IPS-18a (cell line): ENCODE data around the gene HMCN1.

ENCODE experiments used
- H3K27ac ChIP-seq: one replicate; pipeline ENCODE4 v1.5.1; 2013; ENCODE audit warnings: low read length
- H3K27me3 ChIP-seq: one replicate; pipeline ENCODE4 v1.6.1; 2013; ENCODE audit warnings: mild to moderate bottlenecking, low read length; ENCODE audit not compliant: control insufficient read depth, insufficient read depth
- H3K36me3 ChIP-seq: one replicate; pipeline ENCODE4 v1.6.1; 2013; ENCODE audit warnings: low read depth, low read length; ENCODE audit not compliant: control insufficient read depth
- H3K4me1 ChIP-seq: one replicate; pipeline ENCODE4 v1.6.1; 2013; ENCODE audit warnings: low read depth, low read length; ENCODE audit not compliant: control insufficient read depth
- H3K4me3 ChIP-seq: one replicate; pipeline ENCODE4 v1.5.1; 2013; ENCODE audit warnings: low read length
- H3K9ac ChIP-seq: one replicate; pipeline ENCODE4 v1.6.1; 2013; ENCODE audit warnings: mild to moderate bottlenecking, low read length, moderate library complexity
- H3K9me3 ChIP-seq: one replicate; pipeline ENCODE4 v1.6.1; 2013; ENCODE audit warnings: low read depth, low read length; ENCODE audit not compliant: control insufficient read depth

HMCN1 gene

DNA sequence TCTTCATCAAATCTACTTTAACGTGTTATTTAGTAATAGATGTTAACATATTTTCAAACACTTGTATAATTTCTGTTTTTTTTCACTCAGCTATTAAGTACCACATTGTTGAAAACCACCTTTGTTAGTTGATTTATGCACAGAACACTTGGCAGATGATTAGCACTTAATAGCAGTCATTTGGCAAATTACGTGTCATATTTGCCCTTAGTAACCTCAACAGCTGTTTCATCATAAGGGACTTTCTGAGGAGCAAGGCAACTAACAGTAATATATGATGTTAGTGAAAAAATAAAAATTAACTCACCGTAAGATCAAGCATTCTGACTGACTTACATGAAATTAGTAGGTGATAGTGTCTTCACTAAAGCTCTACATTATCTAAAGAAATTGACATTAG is 186.4 kb downstream of the HMCN1 start:
- Histone ChIP-seq H3K27me3 (no peaks in the 10 kb centered on the region), H3K9me3 (no peaks in the 10 kb centered on the region), H3K4me1 (peaks cover 8% of the 10 kb centered on the region), H3K4me3 (no peak overlapping the region), H3K9ac (no peak overlapping the region), H3K27ac (no peak overlapping the region), H3K36me3 (no peaks in the 10 kb centered on the region)

DNA sequence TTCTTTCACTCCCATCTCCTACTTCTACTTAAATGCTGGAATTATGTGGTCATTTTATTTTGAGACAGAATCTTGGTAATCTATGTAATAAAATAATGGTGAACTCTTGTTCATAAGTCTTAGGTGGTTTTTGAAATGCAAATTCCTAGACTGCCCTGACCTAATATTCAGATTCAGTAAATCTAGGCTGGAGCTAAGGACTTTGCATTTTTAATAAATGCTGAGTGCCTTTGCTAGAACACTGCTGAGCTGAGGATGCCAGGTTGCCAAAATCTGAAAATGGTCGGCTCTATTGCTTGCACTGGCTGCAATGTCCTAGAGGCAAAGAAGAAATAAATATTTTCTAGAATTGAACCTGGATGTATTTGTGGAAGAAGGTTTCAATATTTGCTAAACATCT is 187.4 kb downstream of the HMCN1 start:
- Histone ChIP-seq H3K4me1 (peaks cover 8% of the 10 kb centered on the region), H3K27ac (no peak overlapping the region), H3K36me3 (no peaks in the 10 kb centered on the region), H3K9me3 (no peaks in the 10 kb centered on the region), H3K9ac (no peak overlapping the region), H3K27me3 (no peaks in the 10 kb centered on the region), H3K4me3 (no peak overlapping the region)

DNA sequence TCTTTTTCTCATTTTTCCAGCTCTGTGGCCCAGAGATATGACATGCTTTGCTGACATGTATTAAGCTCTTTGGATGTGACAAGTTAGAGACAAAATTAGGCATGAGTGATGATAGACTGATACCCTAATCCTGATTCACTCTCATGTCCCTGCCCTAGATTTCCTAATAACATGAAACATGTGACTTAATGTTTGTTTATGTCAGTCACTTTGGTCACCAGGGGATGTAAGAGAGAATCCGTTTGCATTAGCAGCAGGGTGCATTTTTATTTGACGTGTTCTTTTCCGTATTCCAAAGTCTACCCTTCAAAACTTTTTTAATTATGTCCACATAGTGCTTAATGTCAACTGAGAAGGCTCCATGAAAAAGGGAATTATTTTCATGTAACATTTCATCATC is 192.4 kb downstream of the HMCN1 start:
- no peaks in the 10 kb centered on the region for H3K27me3 ChIP-seq
- H3K9ac ChIP-seq = no peak overlapping the region
- H3K4me1 ChIP-seq = peaks cover 5% of the 10 kb centered on the region
- H3K36me3 ChIP-seq = no peaks in the 10 kb centered on the region
- no peaks in the 10 kb centered on the region for H3K9me3 ChIP-seq
- H3K27ac ChIP-seq = no peak overlapping the region
- no peak overlapping the region for H3K4me3 ChIP-seq

GRCh38 chr1:185929776-185930175 is 195.6 kb downstream of the HMCN1 start:
- no peaks in the 10 kb centered on the region for H3K27me3 ChIP-seq
- H3K36me3 ChIP-seq = no peaks in the 10 kb centered on the region
- no peak overlapping the region for H3K4me3 ChIP-seq
- H3K27ac ChIP-seq = no peak overlapping the region
- no peaks in the 10 kb centered on the region for H3K9me3 ChIP-seq
- H3K9ac ChIP-seq = no peak overlapping the region
- H3K4me1 ChIP-seq = peaks cover 2% of the 10 kb centered on the region

DNA sequence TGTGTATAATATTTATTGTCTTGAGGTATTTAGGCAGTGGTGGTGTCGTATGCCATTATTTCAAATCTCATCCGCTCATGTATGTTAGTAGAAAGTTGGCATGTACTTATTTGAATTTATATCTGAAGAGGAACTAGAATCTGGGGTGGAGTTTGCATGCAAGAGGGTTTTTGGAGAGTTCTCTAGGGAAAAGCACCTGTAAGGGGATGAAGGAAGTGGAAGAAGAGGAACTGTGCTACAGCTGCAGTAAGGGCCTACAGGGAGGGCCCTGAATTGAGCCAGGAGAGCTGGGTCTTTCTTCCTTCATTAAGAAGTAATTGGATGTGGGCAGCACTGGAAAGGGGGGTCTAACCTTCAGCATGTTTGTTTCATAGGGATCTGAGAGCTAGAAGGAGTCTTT is 197.2 kb downstream of the HMCN1 start:
- no peaks in the 10 kb centered on the region for H3K9me3 ChIP-seq
- no peaks in the 10 kb centered on the region for H3K36me3 ChIP-seq
- H3K4me1 ChIP-seq = peaks cover 2% of the 10 kb centered on the region
- no peak overlapping the region for H3K4me3 ChIP-seq
- no peaks in the 10 kb centered on the region for H3K27me3 ChIP-seq
- H3K9ac ChIP-seq = no peak overlapping the region
- no peak overlapping the region for H3K27ac ChIP-seq

DNA sequence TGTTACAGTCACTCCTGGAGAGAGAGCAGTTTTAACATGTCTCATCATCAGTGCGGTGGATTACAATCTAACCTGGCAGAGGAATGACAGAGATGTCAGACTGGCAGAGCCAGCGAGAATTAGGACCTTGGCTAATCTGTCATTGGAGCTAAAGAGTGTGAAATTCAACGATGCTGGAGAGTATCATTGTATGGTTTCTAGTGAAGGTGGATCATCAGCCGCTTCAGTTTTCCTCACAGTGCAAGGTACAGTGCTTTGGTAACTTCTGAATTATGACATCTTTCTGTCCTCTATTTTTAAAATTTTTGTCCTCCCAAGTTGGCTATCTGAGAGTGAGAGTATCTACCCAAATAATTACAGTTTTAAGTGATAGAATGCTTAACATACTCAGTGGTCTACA is 199.4 kb downstream of the HMCN1 start:
- Histone ChIP-seq H3K4me1 (peaks cover 3% of the 10 kb centered on the region), H3K27ac (no peak overlapping the region), H3K9me3 (no peaks in the 10 kb centered on the region), H3K9ac (no peak overlapping the region), H3K36me3 (no peaks in the 10 kb centered on the region), H3K27me3 (no peaks in the 10 kb centered on the region), H3K4me3 (no peak overlapping the region)

DNA sequence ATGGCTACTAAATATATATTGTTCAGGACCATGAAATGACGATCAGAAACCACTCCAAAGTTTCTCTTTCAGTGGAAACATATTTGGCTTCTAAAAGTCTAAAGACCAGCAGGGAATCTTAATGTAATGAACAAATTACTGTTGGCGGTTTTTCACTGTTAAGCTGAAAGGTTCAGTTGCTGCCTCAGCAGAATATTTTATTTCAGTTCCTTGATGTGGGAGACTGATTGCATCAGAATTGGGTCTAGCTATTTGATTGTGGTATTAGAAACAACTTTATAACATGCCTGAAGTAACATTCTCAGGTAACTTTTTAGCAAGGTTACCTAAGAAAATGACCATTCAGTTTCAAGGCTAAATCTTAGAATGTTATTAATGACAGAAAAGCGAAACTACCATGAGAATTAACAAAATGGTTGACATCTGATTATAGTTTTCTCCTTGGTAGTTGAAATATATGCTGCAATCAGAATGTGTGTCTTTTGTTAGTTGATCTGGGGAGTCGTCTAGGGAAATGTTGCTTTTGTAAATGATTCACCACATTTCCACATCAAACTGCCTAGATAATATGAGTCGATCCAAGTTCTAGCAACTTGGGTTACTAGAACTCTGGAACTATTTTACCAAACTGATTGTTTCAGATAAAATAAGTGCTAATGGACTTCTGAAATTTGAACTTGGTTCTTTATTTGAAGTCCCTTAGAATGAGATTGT is 200.4 kb downstream of the HMCN1 start:
- Histone ChIP-seq H3K9ac (no peak overlapping the region), H3K4me3 (no peak overlapping the region), H3K4me1 (peaks cover 13% of the 10 kb centered on the region), H3K36me3 (no peaks in the 10 kb centered on the region), H3K27ac (no peak overlapping the region), H3K9me3 (no peaks in the 10 kb centered on the region), H3K27me3 (no peaks in the 10 kb centered on the region)

GRCh38 chr1:185935360-185935759 is 201.2 kb downstream of the HMCN1 start:
- H3K9me3 ChIP-seq = no peaks in the 10 kb centered on the region
- H3K36me3 ChIP-seq = no peaks in the 10 kb centered on the region
- H3K27ac ChIP-seq = no peak overlapping the region
- H3K4me1 ChIP-seq = peaks cover 13% of the 10 kb centered on the region
- H3K27me3 ChIP-seq = no peaks in the 10 kb centered on the region
- no peak overlapping the region for H3K9ac ChIP-seq
- no peak overlapping the region for H3K4me3 ChIP-seq

- Histone ChIP-seq H3K9me3 (no peaks in the 10 kb centered on the region), H3K4me1 (peaks cover 13% of the 10 kb centered on the region), H3K4me3 (no peak overlapping the region), H3K27ac (no peak overlapping the region), H3K27me3 (no peaks in the 10 kb centered on the region), H3K36me3 (no peaks in the 10 kb centered on the region), H3K9ac (no peak overlapping the region)
These were observed 202.4 kb downstream of the HMCN1 start for GRCh38 chr1:185936641-185937040.

GRCh38 chr1:185938396-185938795 is 204.2 kb downstream of the HMCN1 start:
- no peak overlapping the region for H3K9ac ChIP-seq
- no peak overlapping the region for H3K27ac ChIP-seq
- H3K36me3 ChIP-seq = no peaks in the 10 kb centered on the region
- no peaks in the 10 kb centered on the region for H3K9me3 ChIP-seq
- peaks cover 13% of the 10 kb centered on the region for H3K4me1 ChIP-seq
- H3K4me3 ChIP-seq = no peak overlapping the region
- no peaks in the 10 kb centered on the region for H3K27me3 ChIP-seq

- no peak overlapping the region for H3K4me3 ChIP-seq
- no peak overlapping the region for H3K27ac ChIP-seq
- no peaks in the 10 kb centered on the region for H3K9me3 ChIP-seq
These were observed 205.0 kb downstream of the HMCN1 start for GRCh38 chr1:185939142-185939541.

GRCh38 chr1:185942961-185943360 is 208.8 kb downstream of the HMCN1 start:
- no peak overlapping the region for H3K4me3 ChIP-seq
- H3K9me3 ChIP-seq = no peaks in the 10 kb centered on the region
- H3K36me3 ChIP-seq = no peaks in the 10 kb centered on the region
- peaks cover 13% of the 10 kb centered on the region for H3K4me1 ChIP-seq
- H3K27ac ChIP-seq = no peak overlapping the region
- H3K27me3 ChIP-seq = no peaks in the 10 kb centered on the region
- no peak overlapping the region for H3K9ac ChIP-seq

More at GRCh38 chr1:185939142-185939541, 205.0 kb downstream of the HMCN1 start:
- Histone ChIP-seq H3K9ac (no peak overlapping the region), H3K36me3 (no peaks in the 10 kb centered on the region), H3K27me3 (no peaks in the 10 kb centered on the region), H3K4me1 (peaks cover 13% of the 10 kb centered on the region)
